ENCODE results near the gene HSPA12B.
A peak's percentile ranks its signal among the peaks of the same experiment; 100 is the strongest.

HSPA12B gene, protein sequence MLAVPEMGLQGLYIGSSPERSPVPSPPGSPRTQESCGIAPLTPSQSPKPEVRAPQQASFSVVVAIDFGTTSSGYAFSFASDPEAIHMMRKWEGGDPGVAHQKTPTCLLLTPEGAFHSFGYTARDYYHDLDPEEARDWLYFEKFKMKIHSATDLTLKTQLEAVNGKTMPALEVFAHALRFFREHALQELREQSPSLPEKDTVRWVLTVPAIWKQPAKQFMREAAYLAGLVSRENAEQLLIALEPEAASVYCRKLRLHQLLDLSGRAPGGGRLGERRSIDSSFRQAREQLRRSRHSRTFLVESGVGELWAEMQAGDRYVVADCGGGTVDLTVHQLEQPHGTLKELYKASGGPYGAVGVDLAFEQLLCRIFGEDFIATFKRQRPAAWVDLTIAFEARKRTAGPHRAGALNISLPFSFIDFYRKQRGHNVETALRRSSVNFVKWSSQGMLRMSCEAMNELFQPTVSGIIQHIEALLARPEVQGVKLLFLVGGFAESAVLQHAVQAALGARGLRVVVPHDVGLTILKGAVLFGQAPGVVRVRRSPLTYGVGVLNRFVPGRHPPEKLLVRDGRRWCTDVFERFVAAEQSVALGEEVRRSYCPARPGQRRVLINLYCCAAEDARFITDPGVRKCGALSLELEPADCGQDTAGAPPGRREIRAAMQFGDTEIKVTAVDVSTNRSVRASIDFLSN

DNA sequence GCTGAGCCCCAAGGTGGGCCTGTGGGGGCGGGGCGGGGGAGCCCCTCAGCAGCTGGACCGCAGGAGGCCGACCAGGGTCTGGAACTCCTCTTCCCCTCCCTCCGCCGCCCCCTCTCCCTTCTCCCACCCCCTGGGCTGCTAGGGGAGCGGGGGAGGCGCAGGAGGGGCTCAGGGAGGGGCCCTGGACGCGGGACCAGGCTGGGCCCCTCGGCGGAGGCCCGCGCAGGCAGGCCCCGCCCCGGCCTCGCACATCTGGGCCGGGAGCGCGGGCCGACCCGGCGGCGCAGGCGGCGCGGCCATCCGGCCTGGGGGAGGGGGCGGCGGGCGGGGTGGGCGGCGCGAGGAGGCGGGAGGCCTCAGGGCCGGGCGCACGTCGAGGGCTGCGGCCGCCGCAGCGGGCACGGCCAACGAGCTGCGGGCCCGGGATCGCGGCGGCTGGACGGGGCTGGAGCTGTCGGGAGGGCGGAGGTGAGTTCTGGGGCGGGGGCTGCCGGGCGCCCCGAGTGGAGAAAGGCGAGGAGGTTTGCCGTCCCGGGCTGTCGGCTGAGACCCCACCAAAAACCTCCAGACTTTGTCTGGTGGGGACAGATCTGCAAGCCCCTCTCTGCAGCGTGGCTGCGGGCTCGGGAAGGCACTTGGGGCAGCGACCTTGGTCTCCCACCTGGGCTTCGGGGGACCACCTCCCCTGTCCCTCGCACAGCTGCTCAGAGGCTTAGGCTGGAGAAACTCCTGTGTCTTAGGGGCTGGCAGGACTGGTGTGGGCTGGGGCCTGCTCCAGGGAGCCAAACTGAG lies at the start of gene HSPA12B:
TSS of gene HSPA12B (plus strand) at position 359 of the 792 bp plus-strand sequence. CDS start 5,990 bp downstream, outside the sequence.
- peak in 4 of 10 donors; percentile 10 to 78 (median 56) for DNase-seq
- intact Hi-C loops (cut with DNase I) = no loop called here

DNA sequence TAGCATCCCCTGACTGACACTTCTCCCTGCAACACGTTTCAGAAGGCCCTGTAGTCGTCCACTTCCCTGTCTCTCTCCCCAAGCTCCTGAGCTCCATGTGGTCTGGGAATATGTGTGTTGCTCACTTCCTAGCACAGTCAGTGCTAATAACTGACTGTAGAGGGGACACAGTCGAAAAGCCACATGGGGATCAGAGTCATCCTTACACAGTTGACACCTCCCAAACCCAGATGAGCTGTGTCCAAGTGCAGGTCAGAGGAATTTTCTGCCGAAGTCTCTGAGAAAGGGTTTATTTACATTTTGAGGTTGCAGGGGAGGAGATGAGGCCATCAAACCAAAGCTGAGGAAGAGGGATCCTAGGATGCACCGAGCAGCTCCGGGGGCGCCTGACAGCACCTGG lies 47.1 kb upstream of the HSPA12B start:
- no peak for DNase-seq
- intact Hi-C loops (cut with DNase I) = no loop called here

DNA sequence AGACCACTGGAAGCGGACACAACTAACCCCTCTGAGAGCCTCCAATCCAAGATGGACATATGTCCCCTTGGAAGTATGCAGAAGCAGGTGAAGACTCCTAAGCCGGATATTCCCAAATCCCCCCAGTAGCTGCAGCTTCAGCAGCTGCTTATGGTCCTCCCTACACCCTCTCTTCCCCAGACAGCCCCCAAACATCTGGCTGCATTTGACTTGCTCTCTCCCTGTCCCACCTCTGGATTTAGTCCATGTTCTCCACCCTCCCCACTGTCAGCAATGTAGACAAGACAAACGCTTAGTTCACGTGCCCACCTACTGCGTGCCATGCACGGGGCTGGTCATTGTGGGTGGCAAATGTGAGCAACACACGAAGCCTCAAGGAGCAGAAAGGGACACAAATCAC lies 46.1 kb upstream of the HSPA12B start:
- intact Hi-C loops (cut with DNase I) = no loop called here

DNA sequence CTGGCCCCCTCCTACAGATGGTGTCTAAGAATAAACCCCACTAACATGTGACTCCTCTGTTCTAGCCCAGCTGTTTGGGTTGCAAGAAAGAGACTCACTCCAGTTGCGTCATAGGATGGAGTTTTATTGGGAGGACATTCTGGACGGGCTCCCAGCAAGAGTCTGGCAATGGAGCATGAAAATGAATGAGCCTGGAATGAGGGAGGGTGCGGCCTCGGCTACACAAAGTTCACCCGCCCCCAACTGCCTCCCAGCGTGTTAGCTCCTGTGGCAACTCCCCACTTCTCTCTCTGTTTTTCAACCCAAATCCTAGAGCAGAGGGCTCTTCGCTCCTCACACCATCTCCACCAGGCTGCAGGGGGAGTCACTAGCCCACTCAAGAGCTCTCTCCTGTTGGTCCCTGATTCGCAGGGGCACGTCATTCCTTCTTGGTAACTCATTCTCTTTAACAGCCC lies 45.6 kb upstream of the HSPA12B start:
- intact Hi-C loops (cut with DNase I) = no loop called here
- peak in 9 of 10 donors; percentile 21 to 89 (median 40) for DNase-seq

More for the DNA sequence above, 46.1 kb upstream of the HSPA12B start:
- no peak for DNase-seq

DNA sequence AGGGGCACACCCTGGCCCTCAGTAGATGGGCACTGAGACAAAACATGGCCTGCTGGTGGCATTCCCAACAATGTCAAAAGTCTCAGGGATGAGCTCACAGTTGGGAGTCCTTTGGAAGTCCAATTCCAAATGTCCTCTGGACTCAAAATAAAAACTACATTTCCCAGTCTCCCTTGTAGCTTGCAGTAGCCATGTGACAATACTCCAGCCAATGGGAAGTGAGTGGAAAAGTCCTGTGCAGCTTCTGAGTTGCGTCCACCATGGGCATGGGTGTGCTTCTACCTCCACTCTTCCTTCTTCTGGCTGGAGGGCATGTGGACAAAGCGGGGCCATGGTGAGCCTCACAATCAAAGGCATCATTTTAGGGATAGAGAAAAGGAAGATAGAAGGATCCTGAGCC lies 44.8 kb upstream of the HSPA12B start:
- intact Hi-C loops (cut with DNase I) = no loop called here
- DNase-seq = peak in 2 of 10 donors; percentile 27 to 40

DNA sequence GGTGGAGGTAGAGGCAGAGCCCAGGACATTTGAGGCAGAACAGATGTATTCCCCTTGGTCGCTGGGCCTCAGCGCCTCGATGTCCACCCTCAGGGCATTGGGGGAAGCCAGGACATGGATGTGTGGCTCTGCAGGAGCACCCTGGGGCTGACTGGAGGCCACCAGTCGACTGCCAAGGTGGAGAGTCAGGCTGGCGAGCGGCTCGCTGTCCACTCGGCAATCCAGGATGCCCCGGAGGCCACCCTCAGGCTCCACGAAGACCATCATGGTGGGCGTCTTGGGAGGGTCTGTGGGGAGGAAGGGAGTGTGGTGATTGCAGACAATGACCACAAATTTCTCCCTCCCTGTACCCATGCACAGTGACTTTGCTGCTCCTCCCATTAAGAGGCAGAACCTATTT lies 42.5 kb upstream of the HSPA12B start:
- DNase-seq = no peak
- intact Hi-C loops (cut with DNase I) = no loop called here

DNA sequence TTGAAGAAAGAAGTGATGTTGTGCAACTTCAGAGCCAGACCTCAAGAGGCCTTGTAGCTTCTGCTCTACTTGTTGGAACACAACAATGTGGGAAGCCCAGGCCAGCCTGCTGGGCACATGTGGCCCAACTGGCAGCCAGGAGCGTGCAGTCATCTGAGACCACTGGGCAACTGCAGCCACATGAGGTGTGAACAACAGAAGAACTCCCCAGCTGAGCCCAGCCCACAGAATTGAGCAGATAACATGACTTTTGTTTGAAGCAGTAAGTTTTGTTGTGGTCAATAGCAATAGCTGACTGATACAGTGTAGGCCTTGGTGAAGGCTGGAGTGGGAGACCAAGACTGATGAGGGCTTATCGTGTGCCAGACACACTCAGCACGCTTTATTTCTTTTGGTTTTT lies 42.1 kb upstream of the HSPA12B start:
- intact Hi-C loops (cut with DNase I) = no loop called here

DNA sequence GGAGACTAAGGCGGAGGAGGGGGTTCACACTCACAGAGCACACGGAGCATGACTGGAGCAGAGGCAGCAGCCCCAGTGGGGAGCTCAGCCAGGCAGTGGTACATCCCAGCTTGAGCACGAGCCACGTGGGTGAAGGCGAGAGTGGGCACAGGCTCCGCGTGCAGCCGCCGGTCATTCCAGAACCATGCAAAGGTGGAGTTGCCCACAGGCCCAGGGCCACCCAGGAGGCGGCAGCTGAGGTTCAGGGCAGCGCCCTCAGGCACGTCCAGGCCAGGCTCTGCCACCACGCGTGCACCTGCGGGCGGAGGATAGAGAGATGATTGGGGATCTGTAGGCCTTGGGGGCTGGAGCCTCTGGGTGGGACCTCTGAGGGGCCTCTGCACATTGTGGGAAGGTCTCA lies 41.2 kb upstream of the HSPA12B start:
- DNase-seq = no peak
- intact Hi-C loops (cut with DNase I) = no loop called here

More for the DNA sequence above, 42.1 kb upstream of the HSPA12B start:
- DNase-seq = no peak

DNA sequence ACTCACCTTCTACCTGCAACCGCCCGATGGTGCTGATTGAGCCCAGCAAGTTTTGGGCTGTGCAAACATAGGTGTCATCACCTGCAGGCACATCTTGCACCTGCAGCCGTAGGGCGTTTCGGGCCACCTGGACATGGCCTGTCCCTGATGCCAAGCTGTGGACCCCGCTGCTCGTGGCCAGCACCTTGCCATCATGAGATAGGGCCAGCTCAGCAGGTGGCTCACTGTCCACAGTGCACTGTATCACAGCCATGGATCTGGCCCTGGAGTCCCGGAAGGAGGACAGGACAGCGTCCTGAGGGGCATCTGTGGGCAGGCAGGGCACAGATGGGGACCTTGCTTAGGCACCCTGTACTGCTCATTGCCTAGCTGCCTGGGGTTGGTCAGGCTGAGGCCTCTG lies 40.6 kb upstream of the HSPA12B start:
- intact Hi-C loops (cut with DNase I) = no loop called here
- DNase-seq = no peak

DNA sequence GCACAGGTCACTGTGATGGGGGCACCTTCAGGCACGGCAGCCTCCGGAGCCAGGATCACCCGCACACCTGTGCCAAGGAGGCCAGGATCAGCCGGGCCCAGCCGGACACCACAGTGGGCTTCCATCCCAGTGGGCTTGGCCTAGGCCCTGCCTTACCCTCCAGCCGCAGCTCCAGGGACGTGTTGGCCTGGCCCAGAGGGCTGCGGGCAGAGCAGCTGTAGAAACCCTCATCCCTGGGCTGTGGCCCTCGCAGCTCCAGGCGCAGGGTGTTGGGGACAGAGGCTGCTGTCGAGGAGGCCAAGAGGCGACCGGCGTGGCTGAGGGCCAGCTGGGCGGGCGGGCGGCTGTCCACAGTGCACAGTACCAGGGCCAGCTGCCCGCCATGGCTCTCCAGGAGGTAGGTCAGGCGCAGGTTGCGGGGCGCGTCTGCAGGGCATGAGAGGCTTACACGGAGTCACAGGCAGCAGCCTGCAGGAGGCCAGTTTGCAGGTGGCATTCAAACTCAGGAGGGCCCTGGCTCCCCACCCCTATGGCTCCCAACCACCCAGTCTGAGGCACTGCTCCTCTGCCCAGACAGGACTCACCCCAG lies 39.7 kb upstream of the HSPA12B start:
- intact Hi-C loops (cut with DNase I) = no loop called here
- no peak for DNase-seq

DNA sequence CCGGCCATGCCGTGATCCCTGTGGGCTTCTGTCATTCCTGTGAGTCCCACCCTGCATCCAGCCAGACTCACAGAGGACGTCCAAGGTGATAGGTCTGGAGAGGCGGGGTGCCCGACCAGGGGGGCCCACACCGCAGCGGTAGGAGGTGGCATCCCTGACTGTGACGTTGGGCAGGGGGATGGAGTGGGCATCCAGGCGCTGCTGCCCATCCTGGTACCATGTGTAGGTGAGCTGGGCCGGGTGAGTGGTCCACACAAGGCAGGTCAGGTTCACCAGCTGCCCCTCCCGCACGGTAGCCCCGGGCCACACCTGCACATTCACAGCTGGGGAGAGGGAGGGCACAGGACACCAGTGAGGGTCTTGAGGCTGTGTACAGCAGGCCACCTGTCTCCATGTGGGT lies 39.1 kb upstream of the HSPA12B start:
- DNase-seq = no peak
- intact Hi-C loops (cut with DNase I) = no loop called here

DNA sequence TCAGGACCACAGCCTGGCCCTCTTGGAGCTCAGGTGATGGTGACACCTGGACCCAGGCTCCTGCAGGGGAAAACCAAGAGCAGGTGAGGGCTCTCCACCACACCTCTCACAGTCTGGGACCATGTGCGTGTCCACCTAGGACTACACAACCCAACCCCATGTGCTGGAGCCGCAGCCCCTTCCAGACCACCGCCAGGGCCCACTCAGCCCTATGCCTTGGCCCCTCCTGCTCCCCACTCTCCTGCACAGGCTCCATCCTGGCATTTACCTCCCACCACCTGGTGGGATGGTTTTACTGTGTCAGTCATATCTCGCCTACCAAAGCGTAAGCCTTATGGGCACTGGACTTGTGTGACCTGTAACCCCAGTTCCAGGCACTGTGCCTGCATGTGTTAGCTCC lies 37.6 kb upstream of the HSPA12B start:
- intact Hi-C loops (cut with DNase I) = no loop called here

DNA sequence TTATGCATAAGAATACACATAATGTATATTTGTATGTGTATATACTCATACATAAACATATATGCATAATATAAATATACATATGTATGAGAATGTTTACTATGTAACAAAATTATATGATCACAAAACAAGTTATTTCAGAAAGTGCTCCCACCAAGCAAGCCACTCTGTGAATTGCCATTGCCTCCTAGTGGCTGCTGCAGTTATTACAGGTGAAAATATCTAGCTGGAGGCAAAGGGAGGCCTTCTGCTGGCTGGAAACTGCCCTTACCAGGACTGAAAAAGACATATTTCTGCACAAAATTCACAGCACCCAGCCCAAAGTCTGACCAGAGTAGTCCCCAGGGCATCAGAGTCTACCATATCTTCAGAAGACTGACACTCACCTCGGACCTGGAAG lies 36.3 kb upstream of the HSPA12B start:
- no peak for DNase-seq
- intact Hi-C loops (cut with DNase I) = no loop called here

More for the DNA sequence above, 37.6 kb upstream of the HSPA12B start:
- peak in 1 of 10 donors; percentile 53 for DNase-seq

DNA sequence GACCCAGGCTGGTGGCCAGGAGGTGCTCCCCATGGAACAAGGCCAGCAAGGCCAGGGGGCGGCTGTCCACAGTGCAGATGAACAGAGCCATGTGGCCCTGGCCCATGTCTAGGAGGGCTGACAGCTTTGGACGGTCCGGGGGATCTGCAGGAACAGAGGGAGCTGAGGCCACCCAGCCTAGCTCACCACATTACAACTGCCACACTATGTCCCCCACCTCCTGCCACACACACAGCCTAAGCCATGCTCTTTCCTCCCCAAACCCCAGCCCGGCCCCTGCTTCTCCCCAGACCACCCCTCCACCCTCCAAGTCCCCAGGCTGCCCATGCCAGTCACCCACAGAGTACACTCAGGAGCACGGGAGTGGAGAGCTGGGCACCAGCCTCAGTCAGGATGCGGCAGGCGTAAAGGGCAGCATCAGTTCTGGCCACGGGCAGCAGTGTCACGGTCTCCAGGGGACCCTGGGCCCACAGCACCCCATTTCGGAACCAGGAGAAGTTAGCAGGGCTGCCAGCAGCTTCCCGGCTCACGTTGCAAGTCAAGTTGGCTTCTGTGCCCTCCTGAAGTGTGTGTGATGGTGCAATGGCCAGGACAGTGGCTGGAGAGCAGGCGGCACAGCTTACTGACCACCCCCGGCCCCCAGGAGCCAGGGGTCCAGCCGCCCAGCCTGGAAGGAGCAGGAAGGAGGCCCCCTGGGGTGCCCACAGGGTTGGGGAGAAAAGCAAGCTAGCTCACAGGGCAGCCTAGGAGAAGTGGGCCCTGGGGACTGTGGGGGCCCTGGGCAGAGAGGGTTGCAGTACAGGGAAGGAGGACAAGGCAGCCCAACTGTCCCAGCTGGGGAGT lies 35.5 kb upstream of the HSPA12B start:
- peak in 2 of 10 donors; percentile 52 to 62 for DNase-seq
- intact Hi-C loops (cut with DNase I) = no loop called here

DNA sequence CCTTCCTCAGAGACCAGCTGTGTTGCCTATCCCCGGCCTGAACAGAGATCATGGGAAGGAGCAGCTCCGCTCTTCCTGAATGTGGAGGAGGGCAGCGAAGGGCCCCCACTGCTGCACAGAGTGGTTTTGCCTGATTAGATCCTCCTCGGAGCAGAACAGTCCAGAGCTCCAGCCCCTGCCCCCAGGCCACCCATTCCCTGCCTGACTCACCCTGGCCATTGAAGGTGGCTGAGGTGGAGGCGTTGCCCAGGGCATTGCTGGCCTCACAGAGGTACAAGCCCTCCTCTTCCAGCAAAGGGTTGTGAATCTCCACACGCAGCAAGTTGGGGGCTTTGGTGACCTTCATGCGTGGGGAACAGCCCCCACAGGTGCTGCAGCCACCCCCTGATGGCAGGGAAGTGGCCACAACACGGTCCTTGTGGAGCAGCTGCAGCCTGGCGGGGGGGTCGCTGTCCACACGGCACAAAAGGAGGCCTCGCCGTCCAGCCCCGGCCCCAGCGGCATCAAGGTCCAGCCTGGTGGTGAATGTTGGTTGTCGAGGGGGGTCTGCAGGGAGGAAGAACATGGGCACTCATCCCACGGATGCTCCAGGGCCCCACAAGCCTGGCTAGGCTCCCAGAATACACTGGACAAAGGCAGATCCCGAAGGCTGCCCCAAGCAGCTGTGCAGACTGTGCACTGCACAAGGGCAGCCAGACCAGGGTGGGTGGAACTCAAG lies 34.7 kb upstream of the HSPA12B start:
- intact Hi-C loops (cut with DNase I) = no loop called here
- peak in 2 of 10 donors; percentile 60 to 62 for DNase-seq

DNA sequence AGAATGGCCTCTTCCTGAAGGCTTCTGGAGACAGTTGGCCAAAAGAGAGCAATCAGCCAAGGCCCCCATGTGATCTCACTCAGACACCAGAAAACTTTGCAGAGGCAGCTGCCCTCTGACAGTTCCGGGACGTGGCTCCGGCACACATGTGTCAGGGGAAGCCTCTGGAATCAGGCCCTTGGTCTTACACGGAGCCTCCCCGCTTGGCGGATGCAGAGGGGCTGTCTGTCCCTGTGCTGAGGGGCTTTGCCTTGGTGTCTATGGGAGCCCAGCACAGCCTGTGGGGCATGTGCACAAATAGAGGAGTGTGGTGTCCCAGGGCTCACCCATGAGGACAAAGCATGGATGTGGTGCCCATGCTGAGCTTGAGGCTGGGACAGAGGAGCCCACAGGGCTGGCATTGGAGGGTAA lies 33.9 kb upstream of the HSPA12B start:
- intact Hi-C loops (cut with DNase I) = no loop called here
- peak in 2 of 10 donors; percentile 32 to 55 for DNase-seq

DNA sequence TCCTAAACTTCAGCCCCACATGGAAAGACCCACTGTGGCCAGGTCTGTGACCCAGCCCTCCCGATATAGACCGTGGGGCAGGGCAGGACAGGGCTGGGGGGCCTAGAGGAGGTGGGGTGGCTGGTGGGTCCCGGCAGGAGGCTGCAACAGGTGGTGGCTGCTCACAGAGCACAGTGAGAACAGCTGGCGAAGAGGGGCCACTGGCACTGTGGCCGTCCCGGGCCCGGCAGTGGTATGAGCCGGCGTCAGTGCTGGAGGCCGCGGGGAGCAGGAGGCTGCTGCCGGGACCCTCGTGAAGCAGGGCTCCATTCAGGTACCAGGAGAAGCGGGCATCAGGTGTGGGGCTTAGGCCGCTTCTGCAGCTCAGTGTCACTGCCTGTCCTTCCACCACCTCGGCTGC lies 33.4 kb upstream of the HSPA12B start:
- intact Hi-C loops (cut with DNase I) = no loop called here
- DNase-seq = peak in 2 of 10 donors; percentile 46 to 55

DNA sequence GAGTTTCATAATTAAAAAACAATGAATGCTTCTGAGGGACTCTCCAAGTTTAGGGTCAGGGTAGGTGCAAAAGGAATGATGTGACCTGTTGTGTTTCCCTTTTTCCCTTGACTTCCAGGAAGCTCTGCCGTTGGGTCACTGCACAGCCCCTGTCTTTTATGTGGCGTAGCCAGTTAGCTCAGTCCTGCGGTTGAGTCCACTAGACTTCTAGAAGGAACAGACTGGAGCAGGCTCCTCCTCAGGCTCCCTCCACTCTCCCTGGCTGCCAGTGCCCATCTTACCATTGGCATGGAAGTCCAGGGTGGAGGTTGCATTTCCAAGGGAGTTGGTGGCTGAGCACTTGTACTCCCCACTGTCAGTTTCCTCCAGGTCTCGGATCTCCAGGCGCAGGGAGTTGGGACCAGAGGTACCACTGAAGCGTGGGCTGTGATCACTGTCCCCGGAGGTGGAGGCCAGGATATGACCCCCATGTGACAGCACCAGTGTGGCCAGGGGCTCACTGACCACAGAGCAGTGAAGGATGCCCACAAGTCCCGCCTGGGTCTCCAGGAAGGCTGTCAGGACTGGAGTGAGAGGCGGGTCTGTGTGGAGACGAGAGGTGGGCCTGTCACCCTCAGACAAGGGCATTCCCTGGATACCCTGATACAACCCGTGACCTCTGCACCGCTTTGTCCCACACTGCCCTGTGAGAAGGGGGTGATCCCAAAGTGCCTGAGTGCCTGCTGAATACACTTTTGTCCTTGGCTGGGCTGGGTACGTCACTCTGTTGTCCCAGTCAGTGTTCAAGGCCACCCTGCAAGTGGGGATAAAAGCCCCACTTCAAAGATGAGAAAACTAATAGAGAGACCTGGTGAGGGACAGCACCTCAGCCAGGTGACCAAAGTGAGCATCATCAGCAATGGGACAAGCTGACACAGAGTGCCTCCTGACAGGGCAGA lies 31.2 kb upstream of the HSPA12B start:
- intact Hi-C loops (cut with DNase I) = no loop called here
- DNase-seq = peak in 2 of 10 donors; percentile 47 to 51
